Endodermal cell (in vitro differentiated cells): ENCODE results near the gene MCTP2. TPM values are rescaled to one million over a fixed set of nuclear protein-coding genes. Genes with fewer than 3 reads are reported as not detected.

Experiments used
- DNase-seq: peaks from one replicate; pipeline ENCODE4 v3.0.0-alpha.2; 2017
- H3K27ac ChIP-seq: 2 replicates; pipeline ENCODE4 v1.5.1; 2013; ENCODE audit warnings: mild to moderate bottlenecking, low read depth, low read length, moderate library complexity
- H3K27me3 ChIP-seq: 2 replicates; pipeline ENCODE4 v1.6.1; 2013; ENCODE audit warnings: mild to moderate bottlenecking, low read length, moderate library complexity; ENCODE audit not compliant: insufficient read depth, control insufficient read depth, poor library complexity, severe bottlenecking
- H3K36me3 ChIP-seq: 2 replicates; pipeline ENCODE4 v1.7.0; 2013; ENCODE audit warnings: mild to moderate bottlenecking, low read length, moderate library complexity; ENCODE audit not compliant: control insufficient read depth, insufficient read depth
- H3K4me1 ChIP-seq: one replicate; pipeline ENCODE4 v1.7.0; 2013; ENCODE audit warnings: low read length; ENCODE audit not compliant: control insufficient read depth, insufficient read depth
- H3K4me3 ChIP-seq: 2 replicates; pipeline ENCODE4 v1.5.1; 2013; ENCODE audit warnings: mild to moderate bottlenecking, low read length, moderate library complexity
- H3K9ac ChIP-seq: 2 replicates; pipeline ENCODE4 v1.6.1; 2013; ENCODE audit warnings: mild to moderate bottlenecking, low read length, moderate library complexity; ENCODE audit not compliant: poor library complexity, severe bottlenecking; ENCODE audit errors: extremely low read depth
- H3K9me3 ChIP-seq: 2 replicates; pipeline ENCODE4 v1.6.1; 2013; ENCODE audit warnings: mild to moderate bottlenecking, low read length, moderate library complexity; ENCODE audit not compliant: control insufficient read depth
- H3K27ac Mint-ChIP-seq: 2 replicates; pipeline ENCODE4 v1.8.0; 2020; ENCODE audit warnings: mixed read lengths
- H3K27me3 Mint-ChIP-seq: 2 replicates; pipeline ENCODE4 v1.8.0; 2021; ENCODE audit warnings: mild to moderate bottlenecking, mixed read lengths; ENCODE audit not compliant: insufficient read depth
- H3K36me3 Mint-ChIP-seq: 2 replicates; pipeline ENCODE4 v1.8.0; 2020; ENCODE audit warnings: low read depth, mixed read lengths
- H3K4me1 Mint-ChIP-seq: 2 replicates; pipeline ENCODE4 v1.8.0; 2020; ENCODE audit warnings: mixed read lengths
- H3K4me3 Mint-ChIP-seq: 2 replicates; pipeline ENCODE4 v1.8.0; 2020; ENCODE audit warnings: mild to moderate bottlenecking, moderate library complexity, mixed read lengths
- H3K9me3 Mint-ChIP-seq: 2 replicates; pipeline ENCODE4 v1.8.0; 2020; ENCODE audit warnings: mild to moderate bottlenecking, mixed read lengths
- CTCF ChIP-seq: fragments of 200-600 bp; sonication (generic); conservative IDR thresholded peaks from 2 replicates; pipeline ENCODE4 v1.5.0; 2021; ENCODE audit warnings: antibody characterized with exemption, mild to moderate bottlenecking
- WGBS, 2 experiments: methylation state at CpG; one replicate each; pipeline versions ENCODE4 v1.1.5 to v1.1.7; 2013; ENCODE audit warnings: missing lambda C conversion rate in 2 of 2, mixed read lengths in 1 of 2; ENCODE audit not compliant: insufficient coverage in 1 of 2, insufficient read length in 1 of 2; 5-methylcytosine and 5-hydroxymethylcytosine counted together
- total RNA-seq, 2 donors: library from RNA; stranded (reverse); fragmentation: NEBNext Ultra II Directional in 1 of 2; extraction: Animal tissue kit (Norgen Biotek cat#: 25700) in 1 of 2; gene quantifications; 2 replicates in 1 of 2; 3 replicates in 1 of 2; pipeline ENCODE4 v1.2.1, GENCODE V29; 2021

MCTP2 gene
- total RNA-seq, 2 donors from 2014 or later: 9.2 to 12.1 TPM

DNA sequence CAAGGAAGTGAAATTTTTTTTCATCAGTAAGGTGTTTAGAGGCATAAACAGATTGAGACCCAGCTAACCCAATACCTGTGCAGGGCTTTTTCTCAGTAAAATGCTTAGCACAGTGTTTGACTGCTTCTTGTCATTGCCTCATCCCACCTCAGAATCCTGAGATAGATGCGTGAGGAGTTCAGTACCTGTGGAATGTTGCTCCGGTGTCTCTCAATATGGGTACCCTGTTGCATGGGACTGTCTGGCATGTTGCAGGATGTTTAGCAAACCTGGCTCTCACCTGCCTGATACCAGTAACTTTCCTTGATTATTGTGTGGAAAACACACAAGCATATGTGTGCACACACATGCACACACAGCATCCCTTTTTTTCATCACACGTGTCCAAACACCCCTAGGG lies 128.4 kb downstream of the MCTP2 start:
- Mint-ChIP-seq H3K27ac (no peak overlapping the region), H3K36me3 (no peaks in the 10 kb centered on the region), H3K9me3 (no peaks in the 10 kb centered on the region), H3K4me3 (no peak overlapping the region), H3K27me3 (no peaks in the 10 kb centered on the region), H3K4me1 (peaks cover 10% of the 10 kb centered on the region)
- H3K9ac ChIP-seq: no peak overlapping the region
- H3K4me1 ChIP-seq: no peaks in the 10 kb centered on the region
- H3K4me3 ChIP-seq: no peak overlapping the region
- H3K36me3 ChIP-seq: no peaks in the 10 kb centered on the region
- 96 to 100% methylated on average over 1 to 3 of the region's 3 CpGs for WGBS, 2 experiments
- no peaks in the 10 kb centered on the region for H3K9me3 ChIP-seq
- no peak for DNase-seq
- TF ChIP-seq CTCF: no peak
- no peaks in the 10 kb centered on the region for H3K27me3 ChIP-seq
- H3K27ac ChIP-seq: no peak overlapping the region

GRCh38 chr15:94360251-94360685 lies 128.9 kb downstream of the MCTP2 start:
- Histone ChIP-seq H3K27me3 (no peaks in the 10 kb centered on the region), H3K27ac (no peak overlapping the region), H3K36me3 (no peaks in the 10 kb centered on the region), H3K9me3 (no peaks in the 10 kb centered on the region), H3K9ac (no peak overlapping the region), H3K4me3 (no peak overlapping the region), H3K4me1 (no peaks in the 10 kb centered on the region)
- H3K4me3 Mint-ChIP-seq: no peak overlapping the region
- H3K4me1 Mint-ChIP-seq: peaks cover 10% of the 10 kb centered on the region
- H3K27ac Mint-ChIP-seq: no peak overlapping the region
- 83% methylated on average over 7 of the region's 7 CpGs for WGBS, 2 experiments
- H3K36me3 Mint-ChIP-seq: no peaks in the 10 kb centered on the region
- no peak for DNase-seq
- no peaks in the 10 kb centered on the region for H3K27me3 Mint-ChIP-seq
- H3K9me3 Mint-ChIP-seq: no peaks in the 10 kb centered on the region
- no peak for TF ChIP-seq CTCF

DNA sequence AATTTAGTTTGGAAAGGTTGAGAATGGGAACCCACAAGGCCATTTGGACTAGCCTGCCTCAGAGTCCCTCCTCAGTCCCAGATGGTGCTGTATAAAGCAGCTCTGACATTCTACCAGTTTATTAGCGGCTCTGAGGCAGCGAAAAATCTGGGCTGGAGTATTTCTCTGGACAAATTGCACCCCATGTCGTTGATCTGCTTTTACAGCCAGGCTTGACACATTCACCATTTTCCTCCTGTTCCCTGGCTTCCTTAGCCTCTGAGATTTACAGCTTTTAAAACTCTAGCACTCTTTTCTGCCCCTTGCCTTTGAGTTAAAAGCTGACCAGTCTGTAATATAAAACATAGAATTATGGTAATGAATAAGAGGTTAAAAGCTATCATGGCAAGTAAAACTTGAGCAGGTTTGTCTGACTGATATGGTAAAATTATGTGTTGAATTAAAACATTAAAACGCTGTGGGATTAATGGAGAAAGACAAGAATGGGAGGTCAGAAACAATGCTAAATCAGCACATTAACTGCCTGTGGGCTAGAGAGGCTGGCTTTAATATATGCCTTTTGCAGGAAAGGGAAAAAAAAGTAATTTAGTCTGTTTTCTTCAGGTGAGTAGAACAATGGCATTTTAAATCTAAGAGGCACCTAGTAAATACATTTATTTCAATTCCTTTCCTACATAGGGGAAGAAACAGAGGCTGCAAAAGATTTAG lies 131.2 kb downstream of the MCTP2 start:
- Histone ChIP-seq H3K27me3 (no peaks in the 10 kb centered on the region), H3K9ac (no peak overlapping the region), H3K4me3 (no peak overlapping the region), H3K36me3 (no peaks in the 10 kb centered on the region), H3K4me1 (peaks cover 3% of the 10 kb centered on the region), H3K27ac (no peak overlapping the region), H3K9me3 (no peaks in the 10 kb centered on the region)
- TF ChIP-seq CTCF: no peak
- Mint-ChIP-seq H3K36me3 (no peaks in the 10 kb centered on the region), H3K27ac (no peak overlapping the region), H3K4me3 (no peak overlapping the region), H3K27me3 (no peaks in the 10 kb centered on the region), H3K9me3 (no peaks in the 10 kb centered on the region), H3K4me1 (peaks cover 20% of the 10 kb centered on the region)
- 87 to 98% methylated on average over 4 of the region's 4 CpGs for WGBS, 2 experiments
- no peak for DNase-seq
